ENCODE results near the gene DACT3.

DNA sequence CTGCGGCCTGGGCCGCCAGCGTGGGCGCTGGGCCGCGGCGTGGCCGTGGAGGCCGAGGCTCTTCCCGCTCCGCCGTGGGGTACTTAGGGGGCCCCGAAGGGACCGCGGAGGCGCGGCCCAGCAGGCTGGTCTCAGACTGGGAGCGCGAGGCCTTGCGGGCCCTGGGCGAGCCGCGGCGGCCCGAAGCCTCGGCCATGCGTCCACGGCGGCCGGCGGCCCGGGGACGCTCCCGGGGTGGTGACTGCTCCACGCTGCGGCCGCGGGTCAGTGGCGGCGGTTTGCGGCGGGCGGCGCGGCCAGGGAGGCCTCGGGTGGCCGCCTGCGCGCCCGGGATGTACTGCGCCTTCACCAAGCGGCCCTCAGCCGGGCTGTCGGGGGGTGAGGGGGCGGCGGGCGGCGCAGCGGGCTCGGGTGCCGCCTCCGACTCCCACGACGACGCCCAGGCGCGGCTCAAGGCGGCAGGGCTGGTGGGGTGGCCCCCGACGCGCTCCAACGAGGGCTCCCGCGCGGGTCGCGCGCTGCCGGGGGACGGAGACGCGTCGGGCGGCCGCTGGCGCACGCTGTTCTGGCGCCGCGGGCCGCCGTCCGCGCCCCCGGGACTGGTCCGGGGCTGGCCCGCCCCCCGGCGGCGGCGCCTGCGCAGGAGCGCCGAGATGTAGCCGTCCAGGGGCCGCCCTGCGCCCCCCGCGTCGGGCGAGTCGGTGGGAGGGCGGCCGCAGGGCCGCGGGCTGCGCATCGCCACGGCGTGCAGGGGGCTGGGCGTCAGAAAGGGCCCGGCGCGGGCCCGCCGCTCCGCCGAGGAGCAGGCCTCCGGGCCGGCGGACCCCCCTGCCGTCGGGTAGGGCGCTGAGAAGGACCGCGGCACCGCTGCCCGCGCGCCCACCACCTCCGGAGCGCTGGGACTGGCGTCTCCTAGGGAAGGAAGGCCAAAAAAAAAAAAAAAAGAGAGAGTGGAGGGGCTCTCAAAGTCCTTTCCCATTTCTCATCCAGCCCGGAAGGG is 11.7 kb downstream of the DACT3 start:
- TF ChIP-seq, protein P1, sequence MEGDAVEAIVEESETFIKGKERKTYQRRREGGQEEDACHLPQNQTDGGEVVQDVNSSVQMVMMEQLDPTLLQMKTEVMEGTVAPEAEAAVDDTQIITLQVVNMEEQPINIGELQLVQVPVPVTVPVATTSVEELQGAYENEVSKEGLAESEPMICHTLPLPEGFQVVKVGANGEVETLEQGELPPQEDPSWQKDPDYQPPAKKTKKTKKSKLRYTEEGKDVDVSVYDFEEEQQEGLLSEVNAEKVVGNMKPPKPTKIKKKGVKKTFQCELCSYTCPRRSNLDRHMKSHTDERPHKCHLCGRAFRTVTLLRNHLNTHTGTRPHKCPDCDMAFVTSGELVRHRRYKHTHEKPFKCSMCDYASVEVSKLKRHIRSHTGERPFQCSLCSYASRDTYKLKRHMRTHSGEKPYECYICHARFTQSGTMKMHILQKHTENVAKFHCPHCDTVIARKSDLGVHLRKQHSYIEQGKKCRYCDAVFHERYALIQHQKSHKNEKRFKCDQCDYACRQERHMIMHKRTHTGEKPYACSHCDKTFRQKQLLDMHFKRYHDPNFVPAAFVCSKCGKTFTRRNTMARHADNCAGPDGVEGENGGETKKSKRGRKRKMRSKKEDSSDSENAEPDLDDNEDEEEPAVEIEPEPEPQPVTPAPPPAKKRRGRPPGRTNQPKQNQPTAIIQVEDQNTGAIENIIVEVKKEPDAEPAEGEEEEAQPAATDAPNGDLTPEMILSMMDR (IDR thresholded peaks at IDR 0.05; ENCODE audit: low read length): no peak
- no peak for TF ChIP-seq EZH2 (IDR thresholded peaks at IDR 0.05; ENCODE audit: borderline replicate concordance, low read length)
